ENCODE results near the gene SERPINB6. TPM values are rescaled to one million over a fixed set of nuclear protein-coding genes. Genes with fewer than 3 reads are reported as not detected.

SERPINB6 gene
- total RNA-seq, 2 donors from 2014 or later = 128 to 150 TPM

DNA sequence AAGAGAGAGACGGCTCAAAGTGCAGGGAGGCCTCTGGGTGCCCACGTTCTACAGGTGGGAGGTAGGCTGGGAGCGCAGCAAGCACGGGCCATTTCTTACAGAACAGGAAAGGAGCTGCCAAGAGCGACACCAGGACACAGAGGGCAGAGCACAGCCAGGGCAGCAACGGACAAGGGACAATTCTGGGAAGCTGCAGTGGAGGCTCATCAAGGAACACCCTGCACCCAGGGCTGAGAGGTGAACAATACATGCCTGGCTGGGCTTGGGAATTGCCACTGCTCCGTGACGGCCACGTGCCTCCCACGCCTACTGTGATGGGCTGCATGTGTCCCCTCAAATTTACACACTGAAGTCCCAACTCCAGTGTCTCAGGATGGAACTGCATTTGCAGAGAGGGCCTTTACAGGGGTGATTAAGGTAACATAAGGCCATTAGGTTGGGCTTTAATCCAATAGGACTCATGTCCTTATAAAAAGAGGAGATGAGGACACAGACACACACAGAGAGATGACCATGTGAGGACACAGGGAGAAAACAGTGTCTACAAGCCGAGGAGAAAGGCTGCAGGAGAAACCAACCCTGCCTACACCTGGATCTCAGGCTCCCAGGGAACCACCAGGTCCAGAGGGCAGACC is 13.6 kb downstream of the SERPINB6 start:
- WGBS, 2 experiments (ENCODE audit: insufficient coverage in 1 of 2, insufficient read length in 1 of 2) = 89 to 92% methylated on average over 11 of the region's 11 CpGs

DNA sequence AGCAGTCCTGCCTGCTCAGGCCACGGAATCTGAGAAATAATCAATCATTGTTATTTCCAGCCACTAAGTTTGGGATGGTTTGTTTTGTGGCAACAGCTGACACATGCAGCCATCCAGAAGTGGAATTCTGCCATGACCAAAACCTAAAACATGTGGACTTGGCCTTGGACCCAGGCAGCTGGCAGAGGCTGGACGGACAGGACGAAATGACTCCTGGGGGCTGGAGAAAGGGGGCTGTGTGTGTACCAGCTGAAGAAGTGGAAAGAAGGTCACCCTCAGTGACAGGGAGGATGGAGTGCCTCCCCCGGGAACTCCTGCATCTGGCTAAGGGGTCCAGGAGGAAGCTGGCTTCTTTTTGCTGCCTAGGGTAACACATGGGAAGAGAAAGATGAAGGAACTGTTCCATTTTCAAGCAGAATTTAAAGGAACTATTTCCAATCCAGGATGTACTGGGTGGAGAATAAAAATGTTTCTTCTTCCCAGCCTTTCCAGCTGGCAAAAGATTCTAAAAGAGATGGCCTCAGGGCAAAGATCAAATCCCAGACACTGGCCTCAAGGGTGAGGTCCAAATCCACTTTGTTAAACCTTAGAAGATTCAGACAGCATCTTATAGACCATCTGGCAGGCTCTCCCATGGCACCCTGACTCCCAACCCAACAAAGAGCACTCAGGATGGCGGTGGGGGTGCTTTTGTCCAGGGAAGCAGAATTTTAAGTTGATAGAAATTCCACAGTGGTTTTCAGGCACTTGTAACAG is 14.3 kb downstream of the SERPINB6 start:
- peak; percentile 24 for DNase-seq
- no peaks in the 10 kb centered on the region for H3K9me3 Mint-ChIP-seq
- peaks cover 29% of the 10 kb centered on the region for H3K4me1 Mint-ChIP-seq
- H3K4me1 ChIP-seq (ENCODE audit: control insufficient read depth, insufficient read depth, low read length) = peaks cover 7% of the 10 kb centered on the region
- H3K4me3 ChIP-seq (ENCODE audit: low read length) = no peak overlapping the region
- H3K27ac ChIP-seq (ENCODE audit: low read depth, low read length) = no peak overlapping the region
- H3K9me3 ChIP-seq (ENCODE audit: control insufficient read depth, low read length) = no peaks in the 10 kb centered on the region
- H3K36me3 ChIP-seq (ENCODE audit: control insufficient read depth, insufficient read depth, low read length) = peaks cover 21% of the 10 kb centered on the region
- TF ChIP-seq, protein P1, sequence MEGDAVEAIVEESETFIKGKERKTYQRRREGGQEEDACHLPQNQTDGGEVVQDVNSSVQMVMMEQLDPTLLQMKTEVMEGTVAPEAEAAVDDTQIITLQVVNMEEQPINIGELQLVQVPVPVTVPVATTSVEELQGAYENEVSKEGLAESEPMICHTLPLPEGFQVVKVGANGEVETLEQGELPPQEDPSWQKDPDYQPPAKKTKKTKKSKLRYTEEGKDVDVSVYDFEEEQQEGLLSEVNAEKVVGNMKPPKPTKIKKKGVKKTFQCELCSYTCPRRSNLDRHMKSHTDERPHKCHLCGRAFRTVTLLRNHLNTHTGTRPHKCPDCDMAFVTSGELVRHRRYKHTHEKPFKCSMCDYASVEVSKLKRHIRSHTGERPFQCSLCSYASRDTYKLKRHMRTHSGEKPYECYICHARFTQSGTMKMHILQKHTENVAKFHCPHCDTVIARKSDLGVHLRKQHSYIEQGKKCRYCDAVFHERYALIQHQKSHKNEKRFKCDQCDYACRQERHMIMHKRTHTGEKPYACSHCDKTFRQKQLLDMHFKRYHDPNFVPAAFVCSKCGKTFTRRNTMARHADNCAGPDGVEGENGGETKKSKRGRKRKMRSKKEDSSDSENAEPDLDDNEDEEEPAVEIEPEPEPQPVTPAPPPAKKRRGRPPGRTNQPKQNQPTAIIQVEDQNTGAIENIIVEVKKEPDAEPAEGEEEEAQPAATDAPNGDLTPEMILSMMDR (conservative IDR thresholded peaks at IDR 0.05) = no peak
- no peaks in the 10 kb centered on the region for H3K27me3 ChIP-seq (ENCODE audit: control insufficient read depth, insufficient read depth, low read length, poor library complexity, severe bottlenecking)
- no peak overlapping the region for H3K9ac ChIP-seq (ENCODE audit: extremely low read depth, low read length, poor library complexity, severe bottlenecking)
- no peak overlapping the region for H3K27ac Mint-ChIP-seq
- peaks cover 48% of the 10 kb centered on the region for H3K36me3 Mint-ChIP-seq (ENCODE audit: low read depth)
- no peak overlapping the region for H3K4me3 Mint-ChIP-seq
- no peaks in the 10 kb centered on the region for H3K27me3 Mint-ChIP-seq (ENCODE audit: insufficient read depth)
- 93 to 96% methylated on average over 3 to 5 of the region's 5 CpGs for WGBS, 2 experiments (ENCODE audit: insufficient coverage in 1 of 2, insufficient read length in 1 of 2)

More for the DNA sequence above, 13.6 kb downstream of the SERPINB6 start:
- no peaks in the 10 kb centered on the region for H3K9me3 Mint-ChIP-seq
- Histone ChIP-seq H3K36me3 (ENCODE audit: control insufficient read depth, insufficient read depth, low read length) (peaks cover 21% of the 10 kb centered on the region), H3K27ac (ENCODE audit: low read depth, low read length) (no peak overlapping the region), H3K4me3 (ENCODE audit: low read length) (no peak overlapping the region), H3K27me3 (ENCODE audit: control insufficient read depth, insufficient read depth, low read length, poor library complexity, severe bottlenecking) (no peaks in the 10 kb centered on the region), H3K4me1 (ENCODE audit: control insufficient read depth, insufficient read depth, low read length) (peaks cover 11% of the 10 kb centered on the region), H3K9me3 (ENCODE audit: control insufficient read depth, low read length) (no peaks in the 10 kb centered on the region), H3K9ac (ENCODE audit: extremely low read depth, low read length, poor library complexity, severe bottlenecking) (no peak overlapping the region)
- peaks cover 31% of the 10 kb centered on the region for H3K4me1 Mint-ChIP-seq
- H3K27me3 Mint-ChIP-seq (ENCODE audit: insufficient read depth) = no peaks in the 10 kb centered on the region
- H3K27ac Mint-ChIP-seq = no peak overlapping the region
- no peak overlapping the region for H3K4me3 Mint-ChIP-seq
- DNase-seq = peak; percentile 38
- TF ChIP-seq, protein P1 (conservative IDR thresholded peaks at IDR 0.05) = no peak
- H3K36me3 Mint-ChIP-seq (ENCODE audit: low read depth) = peaks cover 47% of the 10 kb centered on the region

DNA sequence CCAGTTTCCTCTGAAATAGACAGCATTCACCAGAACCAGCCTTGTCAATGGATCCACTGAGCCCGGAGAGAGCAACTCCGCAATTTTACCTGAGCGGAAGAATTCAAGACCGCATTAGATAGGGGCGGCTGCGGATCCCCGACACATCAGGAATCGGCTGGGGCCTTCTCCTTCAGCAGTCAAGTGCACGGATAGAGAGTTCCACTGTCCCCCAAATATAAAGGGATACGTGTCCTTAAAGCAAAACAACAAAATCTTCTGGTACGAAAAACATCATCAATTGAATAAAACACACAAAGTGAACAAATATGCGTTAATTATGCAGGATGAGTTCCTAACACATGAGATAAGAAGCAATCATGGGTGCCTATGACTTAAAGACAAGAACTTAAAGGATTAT is 18.3 kb downstream of the SERPINB6 start:
- Mint-ChIP-seq H3K9me3 (no peaks in the 10 kb centered on the region), H3K27me3 (ENCODE audit: insufficient read depth) (peaks cover 2% of the 10 kb centered on the region), H3K36me3 (ENCODE audit: low read depth) (peaks cover 67% of the 10 kb centered on the region), H3K4me1 (peaks cover 26% of the 10 kb centered on the region), H3K4me3 (no peak overlapping the region), H3K27ac (peak overlapping the region; percentile 20)
- Histone ChIP-seq H3K36me3 (ENCODE audit: control insufficient read depth, insufficient read depth, low read length) (peaks cover 24% of the 10 kb centered on the region), H3K27me3 (ENCODE audit: control insufficient read depth, insufficient read depth, low read length, poor library complexity, severe bottlenecking) (no peaks in the 10 kb centered on the region), H3K4me1 (ENCODE audit: control insufficient read depth, insufficient read depth, low read length) (no peaks in the 10 kb centered on the region), H3K4me3 (ENCODE audit: low read length) (no peak overlapping the region), H3K27ac (ENCODE audit: low read depth, low read length) (no peak overlapping the region), H3K9me3 (ENCODE audit: control insufficient read depth, low read length) (no peaks in the 10 kb centered on the region), H3K9ac (ENCODE audit: extremely low read depth, low read length, poor library complexity, severe bottlenecking) (no peak overlapping the region)
- 94 to 98% methylated on average over 12 of the region's 12 CpGs for WGBS, 2 experiments (ENCODE audit: insufficient coverage in 1 of 2, insufficient read length in 1 of 2)
- no peak for DNase-seq
- TF ChIP-seq, protein P1 (conservative IDR thresholded peaks at IDR 0.05) = no peak
